ENCODE results near the gene UBXN10.

The UBXN10 gene

DNA sequence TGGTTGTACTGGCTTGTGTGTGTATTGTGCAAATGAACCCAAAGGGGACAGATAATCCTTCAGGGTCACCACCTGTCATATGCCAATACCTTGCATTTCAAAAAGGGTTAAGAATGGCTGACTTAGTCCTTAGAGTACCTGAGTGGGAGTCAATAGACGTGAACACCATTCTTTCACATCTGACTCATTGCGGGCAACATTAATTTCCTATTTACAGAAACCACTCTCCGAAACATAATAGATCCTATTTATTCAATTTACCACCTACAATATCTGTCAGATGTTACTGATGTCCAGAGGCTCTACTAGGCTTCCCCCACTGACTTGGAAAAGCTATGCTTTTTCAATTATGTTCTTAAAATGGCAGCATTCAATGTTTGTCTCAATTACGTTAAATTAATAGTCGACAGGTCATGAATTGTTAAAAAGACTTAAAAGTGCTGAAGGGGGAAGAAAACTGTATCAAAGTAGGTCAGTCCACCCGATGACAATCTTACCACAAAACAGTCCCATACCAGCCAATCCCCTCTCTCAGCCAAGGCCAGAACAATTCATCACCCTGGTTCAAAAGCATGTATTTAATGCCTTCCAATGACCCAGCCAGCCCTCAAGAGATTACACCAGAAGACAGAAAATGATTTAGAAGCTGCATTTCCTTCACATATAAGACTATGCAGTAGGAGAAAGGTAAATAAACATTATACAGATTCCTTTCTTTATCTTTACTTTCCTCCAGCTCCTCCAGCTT, 49.1 kb downstream of the UBXN10 start:
- no peak for DNase-seq (ENCODE audit: low read depth)

DNA sequence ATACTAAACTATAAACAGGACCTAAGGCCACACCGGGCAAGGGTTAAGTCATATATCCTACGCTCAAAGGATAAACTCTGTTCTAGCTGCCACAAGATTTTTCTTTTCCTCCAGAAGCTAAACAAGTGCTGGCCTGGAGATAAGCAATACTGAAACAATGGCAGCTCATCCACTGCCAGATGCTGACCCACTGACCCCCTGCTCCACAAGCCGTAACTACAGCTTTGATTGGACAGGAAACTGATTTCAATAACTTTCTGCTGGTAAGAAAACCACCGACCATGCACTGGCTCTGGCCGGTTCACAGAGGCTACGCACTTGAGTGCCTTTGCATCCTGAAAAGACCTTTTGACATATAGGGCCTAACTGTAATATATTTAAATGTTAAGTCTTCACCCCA, 51.8 kb downstream of the UBXN10 start:
- DNase-seq (ENCODE audit: low read depth): no peak

GRCh38 chr1:20240012-20240411, 54.1 kb downstream of the UBXN10 start:
- DNase-seq (ENCODE audit: low read depth): no peak

- no peak for DNase-seq (ENCODE audit: low read depth)
Measured at GRCh38 chr1:20242890-20243479, 57.1 kb downstream of the UBXN10 start.

Data from T follicular helper cell (primary cell).